DND-41 (cell line): Measurements from ENCODE around the gene SIK1.
"Not testable (repeated sequence)": the region's sequence is repeated elsewhere in the genome, so short reads cannot be mapped to it uniquely, and the experiment has no call there.

ENCODE experiments used
- ATAC-seq: fragments of 200-7000 bp; cut with Tn5 transposase; 3 replicates; pipeline ENCODE4 v1.9.1; 2021; ENCODE audit warnings: low read depth; ENCODE audit not compliant: insufficient read depth
- DNase-seq: peaks from one replicate; pipeline ENCODE4 v3.0.0-alpha.2; 2020
- H2AFZ ChIP-seq: 2 replicates; pipeline ENCODE4 v1.6.0; 2012; ENCODE audit warnings: low read depth, low read length
- H3K27ac ChIP-seq: 2 replicates; pipeline ENCODE4 v1.5.1; 2012; ENCODE audit warnings: low read length, inconsistent platforms
- H3K27me3 ChIP-seq: fragments of 200-600 bp; sonication (generic); 2 replicates; pipeline ENCODE4 v1.6.0; 2012; ENCODE audit warnings: low read length, mild to moderate bottlenecking, inconsistent platforms; ENCODE audit not compliant: insufficient read depth, poor library complexity
- H3K36me3 ChIP-seq: 2 replicates; pipeline ENCODE4 v1.5.1; 2012; ENCODE audit warnings: low read length, inconsistent platforms; ENCODE audit not compliant: insufficient read depth
- H3K4me1 ChIP-seq: 2 replicates; pipeline ENCODE4 v1.5.1; 2012; ENCODE audit warnings: mild to moderate bottlenecking, low read length; ENCODE audit not compliant: insufficient read depth
- H3K4me2 ChIP-seq: 2 replicates; pipeline ENCODE4 v1.6.0; 2012; ENCODE audit warnings: mild to moderate bottlenecking, moderate library complexity, low read length, inconsistent platforms; ENCODE audit not compliant: insufficient read depth
- H3K4me3 ChIP-seq, 2 experiments: fragments of 200-600 bp in 1 of 2; shearing (Covaris generic) in 1 of 2; 2 replicates each; pipeline ENCODE4 v1.5.1; 2012 to 2016; ENCODE audit warnings: inconsistent platforms in 2 of 2, low read length in 2 of 2, mild to moderate bottlenecking in 2 of 2, low read depth in 1 of 2, moderate library complexity in 1 of 2
- H3K79me2 ChIP-seq: 2 replicates; pipeline ENCODE4 v1.6.0; 2012; ENCODE audit warnings: low read length, inconsistent platforms; ENCODE audit not compliant: insufficient read depth
- H3K9ac ChIP-seq: 2 replicates; pipeline ENCODE4 v1.6.0; 2012; ENCODE audit warnings: low read depth, mild to moderate bottlenecking, inconsistent platforms, low read length, moderate library complexity
- H3K9me3 ChIP-seq: 2 replicates; pipeline ENCODE4 v1.5.1; 2012; ENCODE audit warnings: low read length, moderate library complexity, mild to moderate bottlenecking, inconsistent platforms; ENCODE audit not compliant: insufficient read depth, severe bottlenecking
- H4K20me1 ChIP-seq: 2 replicates; pipeline ENCODE4 v1.6.0; 2012; ENCODE audit warnings: low read length; ENCODE audit not compliant: insufficient read depth

SIK1 gene

GRCh38 chr21:43407139-43407538, 19.8 kb downstream of the SIK1 start:
- not testable (repeated sequence) for H3K27ac ChIP-seq, H3K9me3 ChIP-seq, H3K36me3 ChIP-seq, ATAC-seq, H3K27me3 ChIP-seq, H4K20me1 ChIP-seq, H2AFZ ChIP-seq, DNase-seq, H3K9ac ChIP-seq, H3K4me3 ChIP-seq, H3K4me2 ChIP-seq, H3K4me1 ChIP-seq, H3K79me2 ChIP-seq

DNA sequence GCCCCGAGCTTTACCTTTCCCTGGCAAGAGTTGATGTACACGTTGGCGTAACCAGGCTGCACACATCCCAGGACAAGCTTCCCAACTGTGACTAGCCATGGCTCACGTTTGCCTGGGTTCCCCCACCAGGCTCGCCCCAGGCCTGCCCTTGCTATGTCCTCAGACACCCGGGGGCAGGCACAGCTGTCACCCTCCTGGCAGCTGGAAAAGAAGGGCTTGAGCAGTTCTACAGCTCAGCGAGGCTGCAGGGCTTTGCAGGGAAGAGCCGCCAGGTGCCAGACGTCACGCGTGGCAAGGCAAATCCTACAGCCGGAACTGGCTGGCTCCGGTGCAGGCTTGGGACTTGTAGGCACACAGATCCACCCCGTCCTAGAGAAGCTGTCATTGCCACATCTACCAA, 22.5 kb downstream of the SIK1 start:
- H3K36me3 ChIP-seq, H2AFZ ChIP-seq, H3K9ac ChIP-seq, ATAC-seq, DNase-seq, H3K27ac ChIP-seq, H4K20me1 ChIP-seq, H3K4me1 ChIP-seq, H3K4me2 ChIP-seq, H3K9me3 ChIP-seq, H3K79me2 ChIP-seq, H3K4me3 ChIP-seq, H3K27me3 ChIP-seq: not testable (repeated sequence)

- not testable (repeated sequence) for H4K20me1 ChIP-seq, H3K27ac ChIP-seq, ATAC-seq, H3K4me2 ChIP-seq, H3K79me2 ChIP-seq, H3K27me3 ChIP-seq, H3K4me1 ChIP-seq, H3K36me3 ChIP-seq, DNase-seq, H3K4me3 ChIP-seq, H3K9ac ChIP-seq, H3K9me3 ChIP-seq, H2AFZ ChIP-seq
Observed at GRCh38 chr21:43403651-43404430, 23.1 kb downstream of the SIK1 start.

GRCh38 chr21:43401125-43401524, 25.8 kb downstream of the SIK1 start:
- not testable (repeated sequence) for H3K4me2 ChIP-seq, H3K36me3 ChIP-seq, H3K9me3 ChIP-seq, H3K27ac ChIP-seq, H3K4me3 ChIP-seq, H3K4me1 ChIP-seq, DNase-seq, ATAC-seq, H2AFZ ChIP-seq, H3K27me3 ChIP-seq, H3K79me2 ChIP-seq, H3K9ac ChIP-seq, H4K20me1 ChIP-seq

GRCh38 chr21:43399595-43400015, 27.3 kb downstream of the SIK1 start:
- not testable (repeated sequence) for H3K4me1 ChIP-seq, H3K27me3 ChIP-seq, H3K9ac ChIP-seq, DNase-seq, H3K4me2 ChIP-seq, H3K79me2 ChIP-seq, H4K20me1 ChIP-seq, H2AFZ ChIP-seq, H3K9me3 ChIP-seq, H3K4me3 ChIP-seq, H3K27ac ChIP-seq, H3K36me3 ChIP-seq
- ATAC-seq, result peak; percentile 76

GRCh38 chr21:43399136-43399535, 27.8 kb downstream of the SIK1 start:
- H3K79me2 ChIP-seq, H2AFZ ChIP-seq, H4K20me1 ChIP-seq, DNase-seq, H3K4me1 ChIP-seq, H3K4me3 ChIP-seq, H3K4me2 ChIP-seq, H3K9ac ChIP-seq, H3K36me3 ChIP-seq, H3K27me3 ChIP-seq, H3K9me3 ChIP-seq, H3K27ac ChIP-seq: not testable (repeated sequence)
- ATAC-seq, result peak; percentile 29; the same call in 2 of the 3 replicates

- H3K79me2 ChIP-seq, H3K9me3 ChIP-seq, H2AFZ ChIP-seq, H4K20me1 ChIP-seq, H3K27me3 ChIP-seq, H3K27ac ChIP-seq, H3K36me3 ChIP-seq, ATAC-seq, H3K9ac ChIP-seq, H3K4me2 ChIP-seq, H3K4me3 ChIP-seq, H3K4me1 ChIP-seq, DNase-seq: not testable (repeated sequence)
Observed at GRCh38 chr21:43398533-43398932, 28.4 kb downstream of the SIK1 start.

- not testable (repeated sequence) for ATAC-seq, H3K36me3 ChIP-seq, DNase-seq, H3K27me3 ChIP-seq, H3K9ac ChIP-seq, H3K79me2 ChIP-seq, H4K20me1 ChIP-seq, H3K27ac ChIP-seq, H3K4me1 ChIP-seq, H3K4me3 ChIP-seq, H3K4me2 ChIP-seq, H2AFZ ChIP-seq, H3K9me3 ChIP-seq
Observed at GRCh38 chr21:43398000-43398399, 28.9 kb downstream of the SIK1 start.
